Measurements from ENCODE around the gene DIAPH3.

Gene DIAPH3

DNA sequence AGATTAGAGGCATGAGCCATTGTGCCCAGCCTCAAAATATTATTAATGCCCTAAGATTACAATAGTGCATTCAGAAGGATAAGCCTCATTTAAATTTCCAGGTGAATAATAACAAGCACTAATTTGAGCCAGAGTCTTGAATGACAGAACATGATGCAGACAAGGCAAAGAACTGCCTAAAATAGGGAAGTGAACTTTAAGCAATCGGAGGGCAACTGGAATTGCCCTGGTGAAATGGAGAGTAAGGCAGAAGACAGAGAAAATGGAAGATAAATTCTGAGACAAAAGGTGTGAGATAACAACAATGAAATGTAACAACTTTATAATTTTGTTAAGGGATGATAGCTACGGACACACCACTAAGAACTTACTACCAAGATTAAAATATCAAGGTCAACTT lies 199.9 kb downstream of the DIAPH3 start:
- FAIRE-seq = no peak
- DNase-seq (ENCODE audit: insufficient read length, low spot score) = no peak

DNA sequence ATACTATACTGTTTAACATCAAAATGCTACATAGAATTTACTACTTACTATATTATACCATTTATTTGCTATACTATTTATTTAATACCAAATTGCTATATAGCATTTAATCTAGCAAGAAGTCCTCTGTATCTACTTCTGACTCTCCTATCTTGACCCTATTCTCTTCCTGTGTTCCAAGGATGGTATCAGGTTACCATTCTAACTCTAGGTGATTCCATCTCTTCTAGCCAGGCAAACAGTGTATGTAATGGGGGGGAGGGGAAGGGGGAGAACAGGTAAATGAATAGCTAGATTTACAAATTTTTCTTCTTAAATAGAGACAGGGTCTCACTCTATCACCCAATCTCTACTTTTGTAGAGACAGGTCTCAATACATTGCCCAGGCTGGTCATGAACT lies 200.3 kb downstream of the DIAPH3 start:
- peak; percentile 0 for DNase-seq (ENCODE audit: insufficient read length, low spot score)
- FAIRE-seq = no peak

DNA sequence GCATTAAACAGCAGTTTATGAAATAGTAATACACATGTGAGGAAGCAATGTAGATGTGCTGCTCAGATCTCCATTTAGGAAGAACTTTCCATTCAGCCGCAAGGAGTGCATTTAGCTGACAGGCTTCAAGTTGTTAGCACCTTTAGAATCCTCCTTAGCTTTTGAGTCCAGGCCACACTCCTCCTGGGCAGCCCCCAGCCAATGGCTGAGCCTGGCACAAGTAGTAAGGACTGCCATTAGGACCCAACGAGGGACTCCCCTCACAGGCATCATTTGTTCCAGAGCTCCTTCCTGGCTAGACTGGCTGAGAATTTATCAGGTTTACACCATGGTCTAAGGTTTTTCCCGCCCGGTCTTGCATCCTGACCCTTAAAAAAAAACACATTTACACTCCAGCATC lies 201.4 kb downstream of the DIAPH3 start:
- no peak for DNase-seq (ENCODE audit: insufficient read length, low spot score)
- FAIRE-seq = no peak

- FAIRE-seq = no peak
Measured at GRCh38 chr13:59960683-59961082, 203.0 kb downstream of the DIAPH3 start.

DNA sequence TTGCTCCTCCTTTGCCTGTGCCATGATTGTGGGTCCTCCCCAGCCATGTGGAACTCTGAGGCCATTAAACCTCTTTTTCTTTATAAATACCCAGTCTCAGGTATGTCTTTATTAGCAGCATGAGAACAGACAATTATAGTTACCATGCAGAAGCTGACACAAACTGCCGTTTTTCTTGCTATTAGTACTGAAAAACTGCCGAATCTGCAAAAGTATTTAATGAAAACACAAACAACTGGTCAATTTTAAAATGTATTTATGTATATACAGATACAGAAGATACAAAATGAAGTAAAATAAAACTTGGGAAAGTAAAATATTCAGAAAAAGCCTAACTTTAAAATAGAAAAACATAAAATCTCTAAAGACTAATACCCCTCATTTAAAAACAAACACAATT lies 206.3 kb downstream of the DIAPH3 start:
- DNase-seq (ENCODE audit: insufficient read length, low spot score) = no peak
- FAIRE-seq = no peak

More at GRCh38 chr13:59960683-59961082, 203.0 kb downstream of the DIAPH3 start:
- DNase-seq (ENCODE audit: insufficient read length, low spot score) = no peak

- FAIRE-seq (no peak), DNase-seq (ENCODE audit: insufficient read length, low spot score) (no peak)
Measured at GRCh38 chr13:59954601-59955000, 209.1 kb downstream of the DIAPH3 start.

DNA sequence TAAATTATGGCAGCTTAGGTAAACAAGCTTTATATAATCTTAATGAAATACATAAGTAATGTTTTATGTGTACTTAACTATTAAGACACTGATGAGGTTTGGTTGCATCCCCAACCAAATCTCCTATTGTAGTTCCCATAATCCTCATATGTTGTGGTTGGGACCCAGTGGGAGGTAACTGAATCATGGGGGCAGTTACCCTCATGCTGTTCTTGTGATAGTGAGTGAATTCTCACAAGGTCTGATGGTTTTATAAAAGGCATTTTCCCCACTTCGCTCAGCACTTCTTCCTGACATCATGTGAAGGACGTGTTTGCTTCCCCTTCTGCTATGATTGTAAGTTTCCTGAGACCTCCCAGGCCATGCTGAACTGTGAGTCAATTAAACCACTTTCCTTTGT lies 212.7 kb downstream of the DIAPH3 start:
- FAIRE-seq = no peak
- DNase-seq (ENCODE audit: insufficient read length, low spot score) = no peak

DNA sequence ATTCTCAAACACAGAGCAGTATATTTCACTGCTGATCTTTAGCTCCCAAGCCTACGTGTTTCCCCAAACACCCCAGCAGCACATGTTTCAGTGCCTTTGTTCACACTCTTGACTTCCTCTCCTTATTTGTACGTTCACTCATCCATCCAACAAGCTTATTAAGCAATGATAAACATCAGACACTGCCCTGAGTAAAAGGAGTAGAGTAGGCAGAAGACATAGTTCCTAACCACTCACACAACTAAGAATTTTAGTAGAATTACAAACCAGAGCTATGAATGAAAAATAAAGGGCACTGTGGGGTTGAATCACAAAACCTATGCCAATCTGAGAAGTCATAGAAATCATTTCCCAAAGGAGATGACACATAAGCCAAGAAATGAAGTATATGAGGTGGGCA lies 213.5 kb downstream of the DIAPH3 start:
- DNase-seq (ENCODE audit: insufficient read length, low spot score) (no peak), FAIRE-seq (no peak)

GRCh38 chr13:59948686-59949085 lies 215.0 kb downstream of the DIAPH3 start:
- FAIRE-seq (no peak), DNase-seq (ENCODE audit: insufficient read length, low spot score) (no peak)

GRCh38 chr13:59946944-59947343 lies 216.8 kb downstream of the DIAPH3 start:
- FAIRE-seq = no peak
- no peak for DNase-seq (ENCODE audit: insufficient read length, low spot score)

DNA sequence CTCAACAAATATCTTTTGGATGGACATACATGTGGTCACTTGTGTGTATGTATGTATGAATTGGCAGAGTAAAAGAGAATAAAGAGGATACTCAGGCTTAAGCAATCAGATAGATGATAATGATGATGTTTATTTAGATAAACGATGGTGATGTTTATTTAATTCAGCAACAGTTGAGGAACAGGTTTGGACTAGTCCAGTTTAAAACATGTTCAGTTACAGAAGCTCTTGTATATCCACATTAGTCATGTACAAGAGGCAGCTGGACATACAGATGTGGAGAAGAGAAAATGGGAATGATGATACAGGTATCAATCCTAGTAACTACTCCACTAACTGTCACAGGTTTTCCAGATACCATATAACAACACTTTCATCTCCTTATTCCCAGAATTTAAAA lies 232.1 kb downstream of the DIAPH3 start:
- FAIRE-seq (no peak), DNase-seq (ENCODE audit: insufficient read length, low spot score) (no peak)

- FAIRE-seq (no peak), DNase-seq (ENCODE audit: insufficient read length, low spot score) (no peak)
Measured at GRCh38 chr13:59924256-59924655, 239.5 kb downstream of the DIAPH3 start.

GRCh38 chr13:59915252-59915651 lies 248.5 kb downstream of the DIAPH3 start:
- DNase-seq (ENCODE audit: insufficient read length, low spot score) (no peak), FAIRE-seq (no peak)

- FAIRE-seq = no peak
- DNase-seq (ENCODE audit: insufficient read length, low spot score) = no peak
Measured at GRCh38 chr13:59914556-59914955, 249.2 kb downstream of the DIAPH3 start.

DNA sequence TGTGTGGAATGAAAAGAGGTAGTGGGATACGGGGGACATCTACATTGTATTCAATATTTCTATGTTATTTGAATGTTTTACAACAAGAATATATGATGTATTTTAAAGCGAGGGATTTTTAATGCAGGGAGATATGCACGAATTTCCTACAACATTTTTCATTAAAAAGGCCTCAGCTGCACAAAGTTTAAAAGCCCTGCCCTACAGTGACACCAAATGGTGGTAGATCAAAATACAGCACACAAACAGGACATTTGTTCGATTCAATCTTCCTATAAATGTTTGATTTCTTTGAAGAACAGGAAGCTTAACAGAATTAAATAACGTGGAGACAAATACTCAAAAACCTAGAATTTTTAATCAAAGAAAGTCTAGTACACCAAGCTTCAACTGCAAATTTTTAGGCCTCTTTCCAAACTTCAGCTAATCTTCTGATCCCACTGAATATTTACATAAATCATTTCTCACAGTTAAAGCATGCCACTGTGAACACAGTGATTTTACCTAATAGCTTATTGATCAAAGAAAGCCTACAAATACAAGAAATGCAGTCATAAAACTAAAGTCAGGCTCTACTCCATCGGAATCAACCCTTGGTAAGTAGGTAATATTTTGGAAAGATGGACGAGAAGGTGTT lies 257.2 kb downstream of the DIAPH3 start:
- FAIRE-seq (no peak), DNase-seq (ENCODE audit: insufficient read length, low spot score) (peak; percentile 7)

GRCh38 chr13:59901191-59901590 lies 262.5 kb downstream of the DIAPH3 start:
- DNase-seq (ENCODE audit: insufficient read length, low spot score) (no peak), FAIRE-seq (no peak)

- FAIRE-seq = no peak
- no peak for DNase-seq (ENCODE audit: insufficient read length, low spot score)
Measured at GRCh38 chr13:59898066-59898465, 265.7 kb downstream of the DIAPH3 start.

- no peak for DNase-seq (ENCODE audit: insufficient read length, low spot score)
- FAIRE-seq = no peak
Measured at GRCh38 chr13:59893266-59893665, 270.5 kb downstream of the DIAPH3 start.

GRCh38 chr13:59891053-59891452 lies 272.7 kb downstream of the DIAPH3 start:
- FAIRE-seq (no peak), DNase-seq (ENCODE audit: insufficient read length, low spot score) (no peak)

GRCh38 chr13:59890054-59890453 lies 273.7 kb downstream of the DIAPH3 start:
- no peak for FAIRE-seq

GRCh38 chr13:59888408-59888807 lies 275.3 kb downstream of the DIAPH3 start:
- no peak for DNase-seq (ENCODE audit: insufficient read length, low spot score)
- no peak for FAIRE-seq

More at GRCh38 chr13:59890054-59890453, 273.7 kb downstream of the DIAPH3 start:
- DNase-seq (ENCODE audit: insufficient read length, low spot score) = no peak

DNA sequence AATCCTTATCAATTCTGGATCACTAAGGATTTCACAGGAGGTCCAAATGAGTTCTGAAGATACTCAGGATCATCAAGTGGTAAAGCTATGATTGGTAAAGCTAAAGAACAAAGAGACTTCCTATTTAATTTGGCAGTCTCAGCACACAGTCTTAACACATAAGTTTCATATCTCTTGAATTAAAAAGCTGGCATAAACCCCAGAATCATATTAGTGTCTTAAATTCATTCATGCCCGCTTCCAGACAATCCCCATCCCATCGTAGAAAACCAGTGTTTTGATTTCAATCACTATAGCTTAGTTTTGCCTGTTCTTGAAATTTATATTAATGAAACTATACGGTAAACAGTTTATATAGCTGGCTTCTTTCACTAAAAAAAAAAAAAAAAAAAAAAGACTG lies 278.7 kb downstream of the DIAPH3 start:
- DNase-seq (ENCODE audit: insufficient read length, low spot score) (no peak), FAIRE-seq (no peak)

- no peak for FAIRE-seq
Measured at GRCh38 chr13:59883885-59884284, 279.8 kb downstream of the DIAPH3 start.

More at GRCh38 chr13:59883885-59884284, 279.8 kb downstream of the DIAPH3 start:
- DNase-seq (ENCODE audit: insufficient read length, low spot score) = no peak

All from HTR-8/SVneo (cell line).